PC-3 (cell line): Measurements from ENCODE around the gene NUDT16. TPM values are rescaled to one million over a fixed set of nuclear protein-coding genes. Genes with fewer than 3 reads are reported as not detected.

Source experiments
- ATAC-seq: fragments of 200-7000 bp; cut with Tn5 transposase; 2 replicates; pipeline ENCODE4 v1.9.1; 2020; ENCODE audit warnings: mild to moderate bottlenecking, moderate library complexity
- BruUV-seq: library from RNA; stranded (reverse); fragments of 400-500 nt; replicated peaks from 2 replicates; lab custom pipeline; 2021; lab: Mats Ljungman, UMichigan
- CTCF ChIA-PET: fragments of 300-600 bp; sonication (Branson Sonifier 250); formaldehyde crosslinking; loops from one replicate; lab custom pipeline; 2022; ENCODE audit warnings: antibody characterized with exemption; lab: Charles Lee
- POLR2A ChIA-PET: fragments of 300-600 bp; sonication (Branson Sonifier 250); formaldehyde crosslinking; loops from one replicate; lab custom pipeline; 2022; ENCODE audit warnings: antibody characterized with exemption; ENCODE audit not compliant: unreplicated experiment; lab: Charles Lee
- DNase-seq: peaks from one replicate; pipeline ENCODE4 v3.0.0-alpha.2; 2015
- H2AFZ ChIP-seq: fragments of 300-600 bp; sonication (generic); 2 replicates; pipeline ENCODE4 v1.6.0; 2016; ENCODE audit warnings: antibody characterized with exemption, low read length
- H3F3A ChIP-seq: fragments of 300-600 bp; sonication (generic); one replicate; pipeline ENCODE4 v1.6.0; 2017; ENCODE audit warnings: antibody characterized with exemption, low read length, control low read depth, mild to moderate bottlenecking; ENCODE audit not compliant: unreplicated experiment
- H3K27ac ChIP-seq: fragments of 300-600 bp; sonication (generic); 2 replicates; pipeline ENCODE4 v1.5.1; 2016; ENCODE audit warnings: mild to moderate bottlenecking, low read length
- H3K27me3 ChIP-seq: fragments of 300-600 bp; sonication (generic); 2 replicates; pipeline ENCODE4 v1.6.1; 2016; ENCODE audit warnings: low read length, mixed read lengths
- H3K36me3 ChIP-seq: fragments of 300-600 bp; sonication (generic); 2 replicates; pipeline ENCODE4 v1.6.1; 2016; ENCODE audit warnings: low read depth, mixed run types, low read length, mixed read lengths
- H3K4me1 ChIP-seq: fragments of 300-600 bp; sonication (generic); 2 replicates; pipeline ENCODE4 v1.5.1; 2016; ENCODE audit warnings: low read length; ENCODE audit not compliant: insufficient read depth
- H3K4me2 ChIP-seq: fragments of 300-600 bp; sonication (generic); 2 replicates; pipeline ENCODE4 v1.6.0; 2016; ENCODE audit warnings: low read length
- H3K4me3 ChIP-seq: fragments of 300-600 bp; sonication (generic); 2 replicates; pipeline ENCODE4 v1.5.1; 2016; ENCODE audit warnings: mild to moderate bottlenecking, low read length, mixed read lengths
- H3K79me2 ChIP-seq: fragments of 300-600 bp; sonication (generic); 2 replicates; pipeline ENCODE4 v1.6.1; 2017; ENCODE audit warnings: low read length, mixed read lengths
- H3K9ac ChIP-seq: fragments of 300-600 bp; sonication (generic); 2 replicates; pipeline ENCODE4 v1.6.0; 2016; ENCODE audit warnings: mild to moderate bottlenecking, low read length
- H3K9me2 ChIP-seq: fragments of 300-600 bp; sonication (generic); replicated peaks from 2 replicates; pipeline ENCODE4 v1.6.1; 2016; ENCODE audit warnings: mixed run types, low read length, mixed read lengths
- H3K9me3 ChIP-seq: fragments of 300-600 bp; sonication (generic); 2 replicates; pipeline ENCODE4 v1.6.1; 2016; ENCODE audit warnings: low read length, mixed read lengths
- H4K20me1 ChIP-seq: fragments of 300-600 bp; sonication (generic); 2 replicates; pipeline ENCODE4 v1.6.1; 2016; ENCODE audit warnings: low read length, mixed read lengths
- EZH2 ChIP-seq: fragments of 300-600 bp; sonication (generic); IDR thresholded peaks from one replicate; pipeline ENCODE4 v1.6.1; 2017; ENCODE audit warnings: antibody characterized with exemption, mild to moderate bottlenecking, low read length; ENCODE audit not compliant: unreplicated experiment
- EZH2phosphoT487 ChIP-seq: fragments of 300-600 bp; sonication (generic); IDR thresholded peaks from 2 replicates; pipeline ENCODE4 v1.6.1; 2018; ENCODE audit warnings: mild to moderate bottlenecking, antibody characterized with exemption, low read length, borderline replicate concordance
- intact Hi-C: fragments of 100-400 bp; cut with micrococcal nuclease; formaldehyde crosslinking; loops from 2 replicates; pipeline ENCODE4 v1.9.0; 2023
- total RNA-seq: library from RNA; depleted of rRNA; stranded (reverse); fragments of >200 nt; gene quantifications from 2 replicates; pipeline ENCODE4 v1.2.3, GENCODE V29; 2014
- TF ChIP-seq, protein P1 (sequence below): fragments of 300-600 bp; sonication (generic); conservative IDR thresholded peaks from 2 replicates; pipeline ENCODE4 v1.5.1; 2017; ENCODE audit warnings: antibody characterized with exemption, low read depth, mild to moderate bottlenecking, low read length

Gene NUDT16
- total RNA-seq, 1 experiment from 2014 or later: 7.9 TPM

DNA sequence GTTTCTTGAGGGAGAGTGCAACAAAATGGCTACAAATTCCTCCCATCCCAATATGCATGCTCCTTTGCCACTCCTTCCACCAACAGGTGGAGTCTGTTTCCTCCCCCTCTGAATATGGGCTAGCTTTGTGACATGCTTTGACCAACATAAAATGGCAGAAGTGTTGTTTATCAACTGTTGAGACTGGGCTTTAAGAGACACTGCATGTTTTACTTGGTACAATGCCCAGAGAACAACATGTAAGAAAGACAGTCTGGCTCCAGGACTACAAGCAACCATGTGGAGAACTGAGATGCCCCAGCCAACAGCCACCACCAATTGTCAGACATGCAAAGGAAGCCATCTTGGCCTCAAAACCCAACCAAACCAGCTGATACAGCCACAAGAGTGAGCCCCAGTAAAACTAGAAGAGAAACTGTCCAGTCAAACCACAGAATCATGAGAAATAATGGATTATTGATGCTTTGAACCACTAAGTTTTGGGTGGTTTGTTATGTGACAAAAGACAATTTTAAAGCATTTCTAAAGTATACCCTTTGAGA lies 40.5 kb downstream of the NUDT16 start:
- H3K4me1 ChIP-seq: no peaks in the 10 kb centered on the region
- H4K20me1 ChIP-seq: no peaks in the 10 kb centered on the region
- intact Hi-C loops: no loop called here
- TF ChIP-seq EZH2phosphoT487: no peak
- TF ChIP-seq, protein P1, sequence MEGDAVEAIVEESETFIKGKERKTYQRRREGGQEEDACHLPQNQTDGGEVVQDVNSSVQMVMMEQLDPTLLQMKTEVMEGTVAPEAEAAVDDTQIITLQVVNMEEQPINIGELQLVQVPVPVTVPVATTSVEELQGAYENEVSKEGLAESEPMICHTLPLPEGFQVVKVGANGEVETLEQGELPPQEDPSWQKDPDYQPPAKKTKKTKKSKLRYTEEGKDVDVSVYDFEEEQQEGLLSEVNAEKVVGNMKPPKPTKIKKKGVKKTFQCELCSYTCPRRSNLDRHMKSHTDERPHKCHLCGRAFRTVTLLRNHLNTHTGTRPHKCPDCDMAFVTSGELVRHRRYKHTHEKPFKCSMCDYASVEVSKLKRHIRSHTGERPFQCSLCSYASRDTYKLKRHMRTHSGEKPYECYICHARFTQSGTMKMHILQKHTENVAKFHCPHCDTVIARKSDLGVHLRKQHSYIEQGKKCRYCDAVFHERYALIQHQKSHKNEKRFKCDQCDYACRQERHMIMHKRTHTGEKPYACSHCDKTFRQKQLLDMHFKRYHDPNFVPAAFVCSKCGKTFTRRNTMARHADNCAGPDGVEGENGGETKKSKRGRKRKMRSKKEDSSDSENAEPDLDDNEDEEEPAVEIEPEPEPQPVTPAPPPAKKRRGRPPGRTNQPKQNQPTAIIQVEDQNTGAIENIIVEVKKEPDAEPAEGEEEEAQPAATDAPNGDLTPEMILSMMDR: no peak
- TF ChIP-seq EZH2: no peak
- ChIA-PET POLR2A (no interaction called here), CTCF (interaction anchor here (0.6 kb wide), 1 partner anchor 375 kb away, joined by 3 read pairs; no protein-coding TSS in a partner anchor)
- H3K79me2 ChIP-seq: no peaks in the 10 kb centered on the region
- BruUV-seq: no TSS peak
- no peak overlapping the region for H3K4me2 ChIP-seq
- ATAC-seq: no peak
- no peaks in the 10 kb centered on the region for H3K27me3 ChIP-seq
- no peak overlapping the region for H3K27ac ChIP-seq
- no peaks in the 10 kb centered on the region for H3F3A ChIP-seq
- H3K9ac ChIP-seq: no peak overlapping the region
- H3K36me3 ChIP-seq: no peaks in the 10 kb centered on the region
- no peak for DNase-seq
- H2AFZ ChIP-seq: no peak overlapping the region
- no peaks in the 10 kb centered on the region for H3K9me3 ChIP-seq
- H3K9me2 ChIP-seq: no peaks in the 10 kb centered on the region
- no peak overlapping the region for H3K4me3 ChIP-seq

DNA sequence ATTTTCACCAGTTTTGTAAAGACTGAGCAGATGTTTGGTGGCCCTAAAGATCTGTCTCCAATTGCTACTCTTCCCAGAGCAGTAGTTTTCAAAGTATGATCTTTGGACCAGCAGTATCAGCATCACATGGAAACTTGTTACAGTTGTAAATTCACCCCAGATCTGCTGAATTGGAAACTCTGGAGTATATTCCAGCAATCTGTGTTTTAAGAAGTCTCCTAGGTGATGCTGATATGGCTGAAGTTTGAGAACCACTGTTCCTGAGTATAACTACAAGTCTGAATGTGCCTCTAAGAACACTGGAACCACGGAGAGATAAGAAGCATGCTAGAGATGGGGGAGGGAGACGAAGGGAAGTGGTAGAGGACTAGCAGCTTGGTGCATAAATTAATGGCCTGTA lies 45.7 kb downstream of the NUDT16 start:
- Histone ChIP-seq H3K9me2 (no peaks in the 10 kb centered on the region), H3K4me3 (no peak overlapping the region), H3K27ac (no peak overlapping the region), H3F3A (no peaks in the 10 kb centered on the region), H3K9me3 (no peaks in the 10 kb centered on the region), H3K79me2 (no peaks in the 10 kb centered on the region), H2AFZ (no peak overlapping the region), H3K4me1 (no peaks in the 10 kb centered on the region), H3K4me2 (no peak overlapping the region), H4K20me1 (no peaks in the 10 kb centered on the region), H3K36me3 (no peaks in the 10 kb centered on the region), H3K9ac (no peak overlapping the region), H3K27me3 (no peaks in the 10 kb centered on the region)
- TF ChIP-seq, protein P1: no peak
- TF ChIP-seq EZH2 (no peak), EZH2phosphoT487 (no peak)
- ATAC-seq (no peak), DNase-seq (no peak)
- intact Hi-C loops: no loop called here
- ChIA-PET POLR2A (no interaction called here), CTCF (no interaction called here)
- BruUV-seq: no TSS peak

DNA sequence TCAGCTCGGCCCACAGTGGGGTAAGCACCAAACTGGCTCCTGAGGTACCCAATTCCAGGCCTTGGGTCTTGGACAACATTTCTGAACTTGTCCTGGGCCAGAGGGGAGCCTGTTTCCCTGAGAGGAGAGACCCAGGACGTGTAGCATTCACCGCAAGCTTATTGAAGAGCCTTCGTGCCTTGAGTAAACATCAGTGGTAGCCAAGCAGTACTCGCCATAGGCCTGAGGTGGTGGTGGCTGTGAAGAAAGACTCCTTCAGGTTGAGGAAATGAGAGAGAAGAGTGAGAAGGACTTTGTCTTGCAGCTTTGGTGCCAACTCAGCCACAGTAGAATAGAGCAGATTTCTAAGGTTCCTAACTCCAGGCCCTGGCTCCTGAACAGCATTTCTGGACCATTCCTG lies 50.2 kb downstream of the NUDT16 start:
- H4K20me1 ChIP-seq: no peaks in the 10 kb centered on the region
- H3K79me2 ChIP-seq: no peaks in the 10 kb centered on the region
- ATAC-seq (no peak), DNase-seq (no peak)
- no peaks in the 10 kb centered on the region for H3K4me1 ChIP-seq
- no TSS peak for BruUV-seq
- H3K9me3 ChIP-seq: no peaks in the 10 kb centered on the region
- H3K9ac ChIP-seq: no peak overlapping the region
- ChIA-PET CTCF (no interaction called here), POLR2A (no interaction called here)
- TF ChIP-seq EZH2phosphoT487 (no peak), EZH2 (no peak)
- TF ChIP-seq, protein P1: no peak
- H3F3A ChIP-seq: no peaks in the 10 kb centered on the region
- H3K4me3 ChIP-seq: no peak overlapping the region
- H3K9me2 ChIP-seq: no peaks in the 10 kb centered on the region
- intact Hi-C loops: no loop called here
- H3K36me3 ChIP-seq: no peaks in the 10 kb centered on the region
- H3K4me2 ChIP-seq: no peak overlapping the region
- H2AFZ ChIP-seq: no peak overlapping the region
- H3K27me3 ChIP-seq: no peaks in the 10 kb centered on the region
- H3K27ac ChIP-seq: no peak overlapping the region
